UCSD-AML1 (cell line): ENCODE measurements around the gene MALRD1.
A peak's percentile ranks its signal among the peaks of the same experiment; 100 is the strongest.
"Not testable (repeated sequence)": the region's sequence is repeated elsewhere in the genome, so short reads cannot be mapped to it uniquely, and the experiment has no call there.

Source experiments
- DNase-seq: peaks from one replicate; lab custom pipeline; 2025; ENCODE audit not compliant: unreplicated experiment; lab: John Stamatoyannopoulos, UW

The MALRD1 gene

GRCh38 chr10:19704544-19704943 is 655.9 kb downstream of the MALRD1 start:
- DNase-seq: no peak

DNA sequence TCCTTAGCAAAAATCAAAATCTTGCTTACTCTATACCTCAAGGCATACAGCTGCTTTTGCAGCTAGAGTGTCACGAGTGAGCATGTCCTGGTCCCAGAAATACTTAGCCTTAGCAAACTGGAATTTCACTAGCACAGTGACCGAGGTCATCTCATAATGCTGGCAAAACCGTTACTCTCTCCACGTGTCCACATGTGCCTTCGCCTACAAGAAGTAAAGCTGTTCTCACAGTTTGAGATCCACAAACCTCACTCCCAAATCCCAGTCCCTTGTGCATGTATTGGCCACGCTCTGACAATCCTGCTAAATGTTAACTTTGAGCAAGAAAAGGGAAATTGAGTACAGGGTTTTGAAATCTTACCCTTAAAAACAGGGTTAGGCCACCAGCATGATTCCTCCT is 656.6 kb downstream of the MALRD1 start:
- DNase-seq: no peak

DNA sequence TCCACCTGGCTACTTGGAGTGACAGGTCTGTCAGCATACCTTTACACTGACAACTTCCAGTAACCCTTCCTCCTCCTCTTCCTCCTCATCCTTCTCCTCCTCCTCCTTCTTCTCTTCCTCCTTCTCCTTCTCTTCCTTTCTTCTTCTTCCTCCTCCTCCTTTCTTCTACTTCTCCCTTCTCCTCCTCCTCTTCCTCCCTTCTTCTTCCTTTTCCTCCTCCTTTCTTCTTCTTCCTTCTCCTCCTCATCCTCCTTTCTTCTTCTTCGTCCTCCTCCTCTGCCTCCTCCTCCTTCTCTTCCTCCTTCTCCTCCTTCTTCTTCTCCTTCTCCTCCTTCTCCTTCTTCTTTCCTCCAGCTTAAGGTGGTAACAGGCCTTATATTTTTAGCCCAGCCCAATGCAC is 658.3 kb downstream of the MALRD1 start:
- DNase-seq: no peak

GRCh38 chr10:19707376-19707775 is 658.8 kb downstream of the MALRD1 start:
- DNase-seq: no peak

DNA sequence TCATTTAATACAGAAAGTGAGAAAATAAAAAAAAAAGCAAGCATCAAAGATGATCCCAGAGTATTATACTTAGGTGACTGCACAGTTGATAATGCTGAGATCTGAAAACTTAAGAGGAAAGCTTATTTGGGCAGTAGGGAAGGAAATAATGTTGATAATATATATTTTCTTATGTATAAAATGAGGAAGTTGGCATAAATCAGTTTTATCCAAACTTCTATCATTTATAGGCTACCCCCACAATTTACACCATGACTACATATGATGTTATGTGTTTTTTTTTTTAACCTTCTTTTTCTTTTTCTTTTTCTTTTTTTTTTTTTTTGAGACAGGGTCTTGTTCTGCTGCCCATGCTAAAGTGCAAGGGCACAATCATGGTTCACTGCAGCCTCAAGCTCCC is 659.4 kb downstream of the MALRD1 start:
- no peak for DNase-seq

DNA sequence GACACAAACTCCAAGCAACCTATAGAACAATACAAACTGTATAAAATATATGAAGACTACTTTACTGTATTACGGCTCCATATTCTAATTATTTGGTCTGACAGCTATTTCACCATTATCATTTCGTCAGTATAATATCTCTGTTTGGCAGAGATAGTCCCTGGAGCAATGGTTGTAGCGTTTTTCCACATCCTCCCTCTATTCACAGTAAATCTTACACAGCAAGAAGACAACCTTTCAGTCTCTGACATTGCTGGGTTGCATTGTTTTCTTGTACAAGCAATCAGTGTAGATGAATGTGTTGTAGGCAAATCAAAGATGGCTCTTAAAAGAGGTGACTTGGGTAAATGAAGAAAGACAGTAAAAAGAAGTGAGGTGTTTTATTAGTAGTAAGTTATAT is 662.0 kb downstream of the MALRD1 start:
- no peak for DNase-seq

- DNase-seq: no peak
These were observed 664.6 kb downstream of the MALRD1 start for GRCh38 chr10:19713159-19713558.

GRCh38 chr10:19713800-19714525 is 665.4 kb downstream of the MALRD1 start:
- peak; percentile 26 for DNase-seq

GRCh38 chr10:19719284-19719683 is 670.7 kb downstream of the MALRD1 start:
- no peak for DNase-seq

DNA sequence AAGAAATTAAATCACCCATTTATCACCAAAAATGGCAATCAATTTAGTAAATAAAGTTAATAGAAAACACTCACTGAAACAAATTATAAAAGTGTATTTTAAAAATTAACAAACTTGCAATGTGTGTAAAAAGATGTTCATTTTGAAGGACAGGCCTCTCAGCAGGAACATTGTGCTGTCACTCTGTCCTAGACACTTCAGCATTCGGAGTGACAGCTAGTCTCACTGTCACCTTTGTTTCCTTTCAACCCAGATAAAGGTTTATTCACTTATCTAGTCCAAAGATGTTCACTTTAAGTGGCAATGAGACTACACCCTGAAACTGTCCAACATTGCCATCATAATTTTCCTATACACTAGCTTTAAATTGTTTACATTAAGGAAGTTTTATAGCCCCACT is 675.7 kb downstream of the MALRD1 start:
- no peak for DNase-seq

DNA sequence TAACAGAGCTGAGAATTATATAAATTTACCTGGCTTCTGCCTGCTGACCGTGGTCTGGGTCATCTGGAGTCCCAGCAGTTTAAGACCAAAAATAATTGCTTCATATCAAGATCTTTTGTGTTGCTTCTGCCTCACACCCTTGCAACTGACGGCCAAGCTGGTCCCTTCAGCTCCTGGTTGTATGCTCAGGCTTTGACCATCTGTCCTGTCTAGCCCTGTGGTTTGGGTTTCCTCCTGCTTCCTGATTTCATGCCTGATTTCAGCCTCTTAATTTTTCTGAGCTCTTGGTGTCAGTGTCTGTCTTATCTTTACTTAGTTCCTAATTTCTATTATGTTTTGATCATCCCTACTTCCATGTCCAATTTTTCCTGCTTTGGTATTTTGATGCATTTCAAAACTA is 679.8 kb downstream of the MALRD1 start:
- DNase-seq: peak; percentile 52

GRCh38 chr10:19728964-19729363 is 680.4 kb downstream of the MALRD1 start:
- DNase-seq: no peak

GRCh38 chr10:19730167-19730906 is 681.7 kb downstream of the MALRD1 start:
- DNase-seq: no peak

DNA sequence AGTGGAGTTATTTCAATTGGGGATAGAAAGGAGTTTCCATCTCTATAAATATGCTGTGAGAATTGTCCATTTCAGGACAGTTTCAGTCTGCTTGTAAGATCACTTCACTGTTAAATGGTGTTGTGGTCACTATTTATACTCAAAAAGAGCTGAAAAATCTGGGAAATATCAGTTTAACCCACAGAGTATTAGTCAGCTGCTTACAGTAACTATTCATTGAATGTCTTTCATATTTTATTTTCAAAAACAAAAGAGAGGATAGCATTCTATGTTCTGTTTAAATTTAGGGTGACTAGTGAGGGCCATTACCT is 682.3 kb downstream of the MALRD1 start:
- no peak for DNase-seq

DNA sequence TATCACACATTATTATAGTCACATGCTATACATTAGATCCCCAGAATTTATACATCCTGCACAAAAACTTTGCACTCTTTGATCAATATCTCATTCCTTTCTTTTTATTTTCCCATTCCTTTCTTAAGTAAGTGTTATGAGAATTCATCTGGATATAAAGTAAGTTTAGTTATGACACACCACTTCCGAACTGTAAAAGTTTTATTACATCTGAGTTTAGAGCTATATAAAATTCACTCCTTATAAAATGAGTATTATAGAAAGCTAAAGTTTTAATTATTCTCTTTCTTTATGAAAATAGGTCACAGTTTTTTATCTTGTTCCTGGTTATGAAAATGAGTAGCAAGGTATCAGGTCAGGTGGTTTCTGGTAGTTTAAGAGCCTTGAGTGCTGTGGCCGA is 683.0 kb downstream of the MALRD1 start:
- no peak for DNase-seq

- DNase-seq: no peak
These were observed 689.8 kb downstream of the MALRD1 start for GRCh38 chr10:19738440-19738839.

DNA sequence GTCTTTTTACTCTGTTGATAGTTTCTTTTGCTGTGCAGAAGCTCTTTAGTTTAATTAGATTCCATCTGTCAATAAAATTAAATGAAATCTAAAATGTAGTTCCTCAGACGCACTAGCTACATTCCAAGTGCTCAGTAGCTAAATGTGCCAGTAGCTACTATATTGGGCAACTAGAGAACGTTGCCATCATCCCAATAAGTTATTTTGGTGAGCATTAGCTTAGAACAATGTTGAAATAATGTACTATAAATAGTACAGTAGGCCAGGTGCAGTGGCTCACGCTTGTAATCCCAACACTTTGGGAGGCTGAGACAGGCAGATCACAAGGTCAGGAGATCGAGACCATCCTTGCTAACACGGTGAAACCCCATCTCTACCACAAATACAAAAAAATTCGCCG is 690.6 kb downstream of the MALRD1 start:
- DNase-seq: not testable (repeated sequence)

- DNase-seq: not testable (repeated sequence)
These were observed 693.5 kb downstream of the MALRD1 start for GRCh38 chr10:19742144-19742543.

DNA sequence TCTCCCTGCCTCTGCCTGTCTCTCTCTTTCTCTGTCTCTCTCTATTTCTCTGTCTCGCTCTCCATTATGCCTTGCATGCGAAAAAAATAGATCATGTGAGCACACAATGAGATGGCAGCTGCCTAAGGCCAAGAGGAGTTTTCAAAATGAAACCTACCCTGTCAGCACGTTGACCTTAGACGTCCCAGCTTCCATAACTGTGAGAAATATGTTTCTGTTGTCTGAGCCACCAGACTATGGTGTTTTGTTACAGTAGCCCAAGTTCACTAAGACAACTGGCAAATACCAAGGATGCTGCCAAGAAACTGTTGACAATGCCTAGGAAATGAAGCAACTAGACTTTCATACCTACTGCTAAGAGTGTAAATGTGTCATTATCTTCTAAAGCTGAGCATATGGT is 697.1 kb downstream of the MALRD1 start:
- no peak for DNase-seq

GRCh38 chr10:19749185-19749729 is 700.7 kb downstream of the MALRD1 start:
- no peak for DNase-seq

DNA sequence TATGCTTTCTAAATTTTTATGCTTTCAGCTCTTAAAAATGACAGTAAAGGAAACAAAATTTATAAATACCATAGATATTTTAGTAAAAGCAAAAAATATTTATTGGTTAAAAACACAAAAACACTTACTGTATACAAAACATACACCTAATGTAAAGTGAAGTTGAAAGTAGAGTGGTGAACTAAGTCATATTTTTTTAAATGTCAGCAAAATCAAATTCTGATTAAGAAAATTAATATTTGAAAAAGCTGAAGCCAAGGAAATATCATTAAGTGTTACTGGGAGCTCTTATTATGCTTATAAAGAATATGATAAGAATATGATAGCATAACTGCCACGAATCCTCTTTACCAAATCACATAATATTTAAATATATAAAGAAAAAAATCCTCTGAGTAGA is 702.4 kb downstream of the MALRD1 start:
- no peak for DNase-seq

- DNase-seq: no peak
These were observed 708.3 kb downstream of the MALRD1 start for GRCh38 chr10:19756919-19757318.

DNA sequence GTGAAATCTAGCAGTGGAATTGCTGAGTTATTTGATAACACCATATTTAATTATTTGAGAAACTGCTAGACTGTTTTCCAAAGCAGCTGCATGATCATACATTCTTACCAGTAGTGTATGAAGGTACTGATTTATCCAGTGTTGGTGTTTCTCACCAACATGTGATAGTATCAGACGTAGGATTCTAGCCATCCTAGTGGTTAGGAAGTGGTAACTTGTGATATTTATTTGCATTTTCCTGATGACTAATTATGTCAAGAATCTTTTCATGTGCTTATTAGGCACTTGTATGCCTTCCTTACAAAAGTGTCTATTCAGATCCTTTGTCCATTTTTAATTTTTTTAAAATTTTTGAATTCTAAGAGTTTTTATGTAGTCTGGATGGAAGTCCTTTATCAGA is 713.4 kb downstream of the MALRD1 start:
- DNase-seq: no peak
